Measurements from ENCODE around the gene IL17RA. TPM values are rescaled to one million over a fixed set of nuclear protein-coding genes. Genes with fewer than 3 reads are reported as not detected.

The IL17RA gene
- polyA plus RNA-seq, 3 donors = 4.3 to 6.4 (median 4.6) TPM

GRCh38 chr22:17079572-17079971, 5.2 kb upstream of the IL17RA start:
- DNase-seq (ENCODE audit: low read depth in 3 of 3, low spot score in 2 of 3) = no peak

- no peak for DNase-seq (ENCODE audit: low read depth in 3 of 3, low spot score in 2 of 3)
These were observed 1.5 kb upstream of the IL17RA start for GRCh38 chr22:17083255-17083654.

- no peak for DNase-seq (ENCODE audit: low read depth in 3 of 3, low spot score in 2 of 3)
These were observed 874 bp upstream of the IL17RA start for GRCh38 chr22:17083811-17084441.

- DNase-seq (ENCODE audit: low read depth in 3 of 3, low spot score in 2 of 3) = no peak
These were observed 729 bp downstream of the IL17RA start for GRCh38 chr22:17085277-17086181.

- DNase-seq (ENCODE audit: low read depth in 3 of 3, low spot score in 2 of 3) = no peak
These were observed 1.5 kb downstream of the IL17RA start for GRCh38 chr22:17086296-17086695.

GRCh38 chr22:17086788-17087497, 2.1 kb downstream of the IL17RA start:
- DNase-seq (ENCODE audit: low read depth in 3 of 3, low spot score in 2 of 3) = no peak

GRCh38 chr22:17087498-17088131, 2.8 kb downstream of the IL17RA start:
- DNase-seq (ENCODE audit: low read depth in 3 of 3, low spot score in 2 of 3) = no peak

GRCh38 chr22:17090550-17090949, 5.8 kb downstream of the IL17RA start:
- DNase-seq (ENCODE audit: low read depth in 3 of 3, low spot score in 2 of 3) = no peak

- DNase-seq (ENCODE audit: low read depth in 3 of 3, low spot score in 2 of 3) = no peak
These were observed 7.1 kb downstream of the IL17RA start for GRCh38 chr22:17091851-17092250.

- no peak for DNase-seq (ENCODE audit: low read depth in 3 of 3, low spot score in 2 of 3)
These were observed 8.3 kb downstream of the IL17RA start for GRCh38 chr22:17093081-17093480.

GRCh38 chr22:17095538-17095937, 10.7 kb downstream of the IL17RA start:
- no peak for DNase-seq (ENCODE audit: low read depth in 3 of 3, low spot score in 2 of 3)

- no peak for DNase-seq (ENCODE audit: low read depth in 3 of 3, low spot score in 2 of 3)
These were observed 11.3 kb downstream of the IL17RA start for GRCh38 chr22:17096071-17096470.

GRCh38 chr22:17097062-17097461, 12.3 kb downstream of the IL17RA start:
- DNase-seq (ENCODE audit: low read depth in 3 of 3, low spot score in 2 of 3) = no peak

GRCh38 chr22:17097701-17098100, 12.9 kb downstream of the IL17RA start:
- DNase-seq (ENCODE audit: low read depth in 3 of 3, low spot score in 2 of 3) = no peak

- no peak for DNase-seq (ENCODE audit: low read depth in 3 of 3, low spot score in 2 of 3)
These were observed 13.6 kb downstream of the IL17RA start for GRCh38 chr22:17098379-17098819.

- no peak for DNase-seq (ENCODE audit: low read depth in 3 of 3, low spot score in 2 of 3)
These were observed 15.8 kb downstream of the IL17RA start for GRCh38 chr22:17100621-17101020.

GRCh38 chr22:17101475-17102296, 16.9 kb downstream of the IL17RA start:
- DNase-seq (ENCODE audit: low read depth in 3 of 3, low spot score in 2 of 3) = no peak

- no peak for DNase-seq (ENCODE audit: low read depth in 3 of 3, low spot score in 2 of 3)
These were observed 17.5 kb downstream of the IL17RA start for GRCh38 chr22:17102297-17102667.

- DNase-seq (ENCODE audit: low read depth in 3 of 3, low spot score in 2 of 3) = no peak
These were observed 18.6 kb downstream of the IL17RA start for GRCh38 chr22:17103351-17103750.

- no peak for DNase-seq (ENCODE audit: low read depth in 3 of 3, low spot score in 2 of 3)
These were observed 19.6 kb downstream of the IL17RA start for GRCh38 chr22:17104336-17104935.

Measured in right renal cortex interstitium (tissue), 3 donors.